Activated T-helper 9 cell treated with anti-CD3 and anti-CD28 coated beads, Interleukin-2, amount 50 U/mL, for 16 hours (primary cell): ENCODE data around the gene BAG3.
"Not testable (repeated sequence)": the region's sequence is repeated elsewhere in the genome, so short reads cannot be mapped to it uniquely, and the experiment has no call there.

ENCODE experiments used
- DNase-seq: peaks from one replicate; pipeline ENCODE4 v3.0.0-alpha.2; 2020; ENCODE audit warnings: low read depth

Gene BAG3

GRCh38 chr10:119693262-119693957, 42.2 kb downstream of the BAG3 start:
- DNase-seq: no peak

DNA sequence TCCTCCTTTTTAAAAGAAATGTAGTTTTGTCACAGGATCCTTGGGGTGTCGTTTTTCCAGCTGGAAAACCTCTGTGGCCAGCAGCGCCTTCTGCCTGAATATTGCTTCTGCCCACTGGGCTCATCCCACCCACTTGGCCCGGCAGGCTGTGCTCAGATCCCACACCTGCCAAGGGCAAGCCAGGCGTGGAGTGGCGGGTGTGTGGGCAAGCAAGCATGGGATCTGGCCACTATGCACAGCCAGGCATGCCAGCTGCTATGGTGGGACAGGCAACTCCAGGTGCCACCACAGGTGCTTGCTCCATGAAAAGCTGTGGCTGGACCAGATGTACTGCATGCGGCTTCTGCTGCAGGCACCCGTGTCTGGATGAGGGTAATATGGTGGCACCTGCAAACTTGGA, 43.4 kb downstream of the BAG3 start:
- DNase-seq: no peak

DNA sequence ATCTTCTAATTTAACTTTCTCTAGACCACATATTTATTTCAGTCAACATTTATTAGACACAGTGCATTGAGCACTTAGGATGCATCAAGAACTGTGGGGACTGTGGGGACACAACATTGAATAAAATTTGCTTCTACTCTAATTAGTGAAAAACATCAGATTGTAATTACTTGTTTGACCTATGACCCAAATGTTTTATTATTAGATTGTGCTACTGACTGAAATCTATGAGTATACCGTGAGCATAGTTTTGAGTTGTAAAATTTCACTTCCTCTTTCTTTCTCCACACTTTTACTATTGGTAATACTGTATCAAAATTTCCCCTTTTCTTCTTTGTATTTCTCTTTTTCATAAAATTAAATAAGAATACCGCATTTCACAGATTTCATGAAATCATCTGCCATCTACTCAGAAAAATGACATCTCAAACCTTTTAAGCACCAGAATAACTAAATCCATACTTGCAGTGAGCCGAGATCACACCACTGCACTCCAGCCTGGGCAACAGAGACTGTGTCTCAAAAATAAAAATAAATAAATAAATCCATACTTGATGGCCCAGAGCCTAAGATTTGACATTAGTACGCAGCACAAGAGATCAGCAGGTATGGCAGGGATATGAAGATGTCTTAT, 49.3 kb downstream of the BAG3 start:
- DNase-seq: no peak

DNA sequence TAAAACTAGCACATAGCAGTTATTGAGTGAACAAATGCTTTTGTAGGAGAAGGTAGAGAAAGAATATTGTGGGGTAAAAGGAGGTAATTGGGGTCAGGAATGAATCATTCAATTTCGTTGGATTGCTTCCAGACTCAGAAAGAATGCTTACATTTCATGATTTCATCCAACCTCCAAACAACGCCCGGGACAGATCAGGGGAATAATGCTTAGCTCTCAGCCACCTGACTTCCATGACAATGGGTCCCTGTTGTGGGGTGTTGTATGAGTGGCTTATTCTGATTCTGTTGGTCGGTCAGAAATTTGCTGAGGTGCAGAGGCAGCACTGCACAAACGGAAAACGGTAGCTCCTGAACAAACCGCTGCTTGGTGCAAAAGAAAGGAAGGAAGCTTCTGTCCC, 50.7 kb downstream of the BAG3 start:
- no peak for DNase-seq

DNA sequence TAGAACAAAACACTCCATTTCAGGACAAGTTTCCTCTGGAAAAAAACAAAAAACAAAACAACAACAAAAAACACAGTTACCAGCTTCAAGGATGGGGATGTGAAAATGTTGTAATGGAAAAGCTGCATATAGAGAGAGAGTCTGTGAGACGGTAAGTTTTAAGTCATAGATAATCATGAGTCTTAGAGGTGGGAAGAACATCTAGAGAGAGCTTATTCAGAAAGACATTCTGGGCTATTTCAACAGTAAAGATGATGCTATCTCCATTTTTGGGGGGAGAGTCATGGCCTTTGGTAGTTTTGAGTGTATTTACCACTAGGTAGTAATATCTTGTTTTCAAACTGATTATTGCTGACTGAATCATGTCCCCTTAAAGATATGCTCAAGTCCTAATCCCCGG, 51.4 kb downstream of the BAG3 start:
- DNase-seq: no peak

DNA sequence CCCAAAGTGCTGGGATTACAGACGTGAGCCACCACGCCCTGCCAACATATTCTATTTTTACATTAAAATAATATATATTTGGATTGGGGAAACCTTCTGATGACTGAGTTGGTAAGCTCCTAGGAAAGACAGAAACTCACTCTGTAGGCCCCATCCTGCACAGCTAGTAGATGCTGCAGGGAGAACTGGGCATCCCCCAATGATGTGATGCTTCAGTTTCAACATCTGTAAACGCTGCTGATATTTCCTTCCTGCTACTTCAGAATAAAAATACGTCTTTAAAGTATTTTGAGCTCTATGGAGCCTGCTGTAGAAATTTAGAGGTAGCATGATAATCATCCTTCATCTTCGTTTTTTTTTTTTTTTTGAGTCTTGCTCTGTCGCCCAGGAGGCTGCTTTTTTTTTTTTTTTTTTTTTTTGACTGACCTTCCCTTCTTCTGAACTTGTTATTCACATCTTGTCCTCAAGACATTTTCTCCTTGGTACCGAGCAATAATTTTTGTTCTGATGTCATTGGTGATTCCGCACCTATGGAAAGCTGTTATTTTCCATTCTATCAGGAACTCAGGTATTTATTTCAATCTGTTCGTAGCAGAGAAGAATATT, 52.8 kb downstream of the BAG3 start:
- DNase-seq: no peak

- no peak for DNase-seq
Measured at GRCh38 chr10:119705434-119705831, 54.3 kb downstream of the BAG3 start.

DNA sequence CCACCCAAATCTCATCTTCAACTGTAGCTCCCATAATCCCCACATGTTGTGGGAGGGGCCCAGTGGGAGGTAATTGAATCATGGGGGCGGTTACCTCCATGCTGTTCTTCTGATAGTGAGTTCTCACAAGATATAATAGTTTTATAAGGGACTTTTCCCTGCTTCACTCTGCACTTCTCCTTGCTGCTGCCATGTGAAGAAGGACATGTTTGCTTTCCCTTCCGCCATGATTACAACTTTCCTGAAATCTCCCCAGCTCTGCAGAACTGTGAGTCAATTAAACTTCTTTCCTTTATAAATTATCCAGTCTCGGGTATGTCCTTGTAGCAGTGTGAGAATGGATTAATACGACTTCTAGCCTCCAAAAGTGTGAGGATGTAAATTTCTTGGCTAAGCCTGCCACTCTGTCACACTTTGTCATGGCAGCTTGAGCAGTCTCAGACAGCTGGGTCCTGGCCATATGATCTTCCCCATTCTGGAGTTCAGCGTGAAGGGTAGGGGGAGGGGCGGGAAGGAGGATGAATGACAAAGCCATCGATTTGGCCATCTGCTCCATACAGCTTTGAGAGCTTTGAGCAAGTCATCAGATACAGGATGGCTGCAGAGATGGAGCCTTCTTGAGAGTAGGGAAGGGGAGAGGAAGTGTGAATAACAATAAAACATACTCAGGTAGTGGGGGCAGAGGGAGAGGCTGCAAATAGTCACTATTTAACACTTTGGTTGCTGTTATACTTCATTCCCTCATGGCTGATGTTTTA, 55.5 kb downstream of the BAG3 start:
- no peak for DNase-seq

- peak; percentile 46 for DNase-seq
Measured at GRCh38 chr10:119707331-119707730, 56.2 kb downstream of the BAG3 start.

DNA sequence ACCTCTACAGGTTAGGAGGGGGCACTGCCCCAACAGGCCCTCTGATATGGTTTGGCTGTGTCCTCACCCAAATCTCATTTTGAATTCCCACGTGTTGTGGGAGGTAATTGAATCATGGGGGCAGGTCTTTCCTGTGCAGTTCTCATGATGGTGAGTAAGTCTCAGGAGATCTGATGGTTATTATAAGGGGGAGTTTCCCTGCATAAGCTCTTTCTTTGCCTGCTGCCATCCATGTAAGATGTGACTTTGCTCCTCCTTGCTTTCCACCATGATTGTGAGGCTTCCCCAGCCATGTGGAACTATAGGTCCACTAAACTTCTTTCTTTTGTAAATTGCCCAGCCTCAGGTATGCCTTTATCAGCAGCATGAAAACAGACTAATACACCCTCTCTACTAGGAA, 59.8 kb downstream of the BAG3 start:
- DNase-seq: not testable (repeated sequence)

DNA sequence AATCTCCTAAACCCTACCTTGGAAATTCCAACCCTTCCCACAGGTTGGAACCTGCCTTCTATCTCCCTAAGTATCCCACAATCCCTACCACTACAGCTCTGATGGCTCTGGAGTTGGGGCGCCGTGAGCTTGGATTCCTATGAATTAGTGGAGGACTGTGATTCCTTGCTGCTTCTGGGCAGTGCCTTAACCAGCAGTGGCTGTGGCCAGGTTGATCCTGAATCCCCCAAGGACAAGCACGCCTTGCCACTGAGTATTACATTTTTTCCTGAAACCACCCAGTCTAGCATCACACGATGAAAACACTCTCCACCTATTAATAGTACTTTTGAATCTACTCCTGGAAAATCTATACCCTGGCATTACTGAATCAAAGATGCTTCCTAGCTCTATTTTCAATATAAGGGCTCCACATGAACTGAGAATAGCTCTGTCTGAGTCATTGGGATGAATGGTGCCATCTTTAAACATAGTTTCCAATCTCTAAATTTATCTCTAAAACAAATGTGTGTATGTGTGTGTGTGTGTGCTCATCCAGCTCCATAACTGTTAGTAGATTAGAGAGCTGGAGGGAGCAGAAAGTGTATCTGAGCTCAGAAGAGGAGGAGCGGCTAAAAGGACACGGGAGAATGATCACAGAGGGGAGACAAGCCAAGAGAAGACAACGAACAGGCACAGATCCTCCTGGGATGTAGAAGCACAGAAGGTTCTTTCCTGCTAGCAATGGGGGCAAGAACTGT, 62.7 kb downstream of the BAG3 start:
- no peak for DNase-seq

GRCh38 chr10:119714484-119714816, 63.3 kb downstream of the BAG3 start:
- no peak for DNase-seq

GRCh38 chr10:119715628-119716505, 64.7 kb downstream of the BAG3 start:
- DNase-seq: no peak

DNA sequence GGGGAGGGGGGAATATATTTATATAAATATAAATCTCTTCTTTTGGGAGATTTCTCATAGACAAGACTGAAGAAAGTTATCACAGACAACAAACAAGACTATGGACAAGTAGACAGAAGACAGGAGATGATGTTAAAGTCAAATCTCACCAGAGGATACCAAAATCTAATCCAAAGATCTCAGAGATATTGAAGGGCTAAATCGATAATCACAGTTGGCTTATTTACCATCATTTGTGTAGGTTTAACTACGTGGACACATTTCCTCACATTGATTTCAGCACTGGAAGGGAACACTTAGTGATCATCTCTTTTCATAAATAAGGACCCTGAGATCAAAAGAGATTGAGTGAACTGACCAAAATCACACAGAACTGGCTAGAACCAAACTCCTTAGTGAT, 72.0 kb downstream of the BAG3 start:
- DNase-seq: no peak

- DNase-seq: no peak
Measured at GRCh38 chr10:119723624-119724023, 72.4 kb downstream of the BAG3 start.

DNA sequence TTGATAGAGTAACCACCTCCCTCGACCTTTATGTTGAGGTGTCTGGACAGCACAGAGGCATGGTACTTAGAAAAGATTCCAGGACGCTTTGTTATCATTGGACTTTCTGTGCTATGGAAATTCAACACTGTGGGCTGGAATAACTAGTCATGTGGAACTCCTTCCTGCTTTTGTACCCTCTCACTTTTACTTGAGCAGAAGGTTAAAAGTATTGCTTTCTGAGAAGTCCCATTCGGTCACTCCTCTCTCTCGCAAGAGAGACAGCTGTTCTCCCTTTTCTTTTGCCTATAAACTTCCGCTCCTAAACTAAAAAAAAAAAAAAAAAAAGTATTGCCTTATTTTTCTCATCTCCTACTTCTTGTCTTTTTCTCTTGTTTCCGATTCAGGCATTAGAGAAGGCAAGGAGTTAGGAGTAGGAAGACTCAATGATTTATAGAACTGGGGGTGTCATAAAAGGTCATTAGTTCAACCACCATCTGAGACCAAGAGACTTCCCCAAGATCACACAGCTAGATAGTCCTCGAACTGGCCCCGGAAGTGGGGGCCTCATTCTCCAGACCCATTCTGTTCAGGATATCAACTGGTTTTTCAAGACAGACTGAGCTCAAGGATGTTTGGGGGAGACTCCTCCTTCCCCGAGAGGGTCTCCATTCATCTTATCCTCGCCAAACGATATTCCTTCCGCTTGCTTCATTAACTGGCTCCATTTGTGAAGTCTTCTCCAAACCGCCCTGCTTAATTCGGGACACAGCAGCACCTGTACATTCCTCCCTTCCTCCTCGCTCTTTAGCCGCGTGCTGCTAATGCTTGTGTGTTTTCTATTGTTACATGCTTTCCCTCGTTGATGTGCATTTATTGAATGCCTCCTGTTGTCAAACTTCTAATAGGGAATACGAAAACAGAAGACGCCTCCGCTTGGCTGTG, 73.7 kb downstream of the BAG3 start:
- DNase-seq: no peak

DNA sequence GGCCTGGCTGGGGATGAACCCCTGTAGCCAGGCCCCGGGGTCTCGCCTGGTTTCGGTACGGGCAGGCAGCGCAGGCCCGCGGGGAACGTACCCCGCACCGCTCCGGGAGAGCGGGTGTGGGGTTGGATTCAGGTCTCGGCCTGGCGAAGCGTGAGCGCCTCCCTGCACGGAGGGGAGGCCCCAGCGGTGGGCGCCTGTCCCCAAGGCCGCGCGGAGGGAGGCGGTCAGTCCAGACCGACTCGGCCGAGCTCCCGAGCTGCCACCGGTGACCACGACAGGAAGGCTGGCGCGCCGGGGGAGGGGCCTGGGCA, 74.3 kb downstream of the BAG3 start:
- DNase-seq: no peak

- DNase-seq: peak; percentile 99
Measured at GRCh38 chr10:119725828-119726675, 74.9 kb downstream of the BAG3 start, which contains the start of gene INPP5F. Gene INPP5F, plus strand, starts transcription at chr10:119726050. Its CDS starts 213 bp downstream, at chr10:119726263.

GRCh38 chr10:119726676-119727261, 75.6 kb downstream of the BAG3 start:
- DNase-seq: no peak
